GM19043 (cell line): ENCODE results near the gene AK4.
"Not testable (repeated sequence)": the region's sequence is repeated elsewhere in the genome, so short reads cannot be mapped to it uniquely, and the experiment has no call there.

ENCODE experiments used
- ATAC-seq: cut with Tn5 transposase; IDR thresholded peaks from one replicate; pipeline ENCODE4 v1.9.1; 2021; ENCODE audit warnings: low read depth; ENCODE audit not compliant: unreplicated experiment

Gene AK4

GRCh38 chr1:65237088-65237487 lies 89.1 kb downstream of the AK4 start:
- ATAC-seq: not testable (repeated sequence)

- no peak for ATAC-seq
Measured at GRCh38 chr1:65237503-65237902, 89.5 kb downstream of the AK4 start.

GRCh38 chr1:65238010-65238409 lies 90.0 kb downstream of the AK4 start:
- no peak for ATAC-seq

- no peak for ATAC-seq
Measured at GRCh38 chr1:65243491-65243890, 95.5 kb downstream of the AK4 start.

- ATAC-seq: no peak
Measured at GRCh38 chr1:65245295-65245694, 97.3 kb downstream of the AK4 start.

GRCh38 chr1:65247419-65248359 lies 99.7 kb downstream of the AK4 start:
- ATAC-seq: no peak

- no peak for ATAC-seq
Measured at GRCh38 chr1:65250826-65251225, 102.8 kb downstream of the AK4 start.

- no peak for ATAC-seq
Measured at GRCh38 chr1:65253800-65254319, 105.9 kb downstream of the AK4 start.

- peak; percentile 95 for ATAC-seq
Measured at GRCh38 chr1:65254320-65255034, 106.5 kb downstream of the AK4 start.

GRCh38 chr1:65255035-65255655 lies 107.1 kb downstream of the AK4 start:
- ATAC-seq: no peak

- ATAC-seq: no peak
Measured at GRCh38 chr1:65255656-65256050, 107.7 kb downstream of the AK4 start.

- no peak for ATAC-seq
Measured at GRCh38 chr1:65256860-65257708, 109.1 kb downstream of the AK4 start.

- ATAC-seq: no peak
Measured at GRCh38 chr1:65258106-65258505, 110.1 kb downstream of the AK4 start.

GRCh38 chr1:65259816-65260215 lies 111.8 kb downstream of the AK4 start:
- no peak for ATAC-seq

GRCh38 chr1:65260851-65261473 lies 113.0 kb downstream of the AK4 start:
- ATAC-seq: no peak

GRCh38 chr1:65263286-65263685 lies 115.3 kb downstream of the AK4 start:
- no peak for ATAC-seq

GRCh38 chr1:65264197-65264929 lies 116.4 kb downstream of the AK4 start:
- no peak for ATAC-seq

GRCh38 chr1:65265296-65265650 lies 117.3 kb downstream of the AK4 start:
- ATAC-seq: no peak
